K562 (cell line): ENCODE data around the gene TAF11L13. TPM values are rescaled to one million over a fixed set of nuclear protein-coding genes. Genes with fewer than 3 reads are reported as not detected.

Experiments
- ATAC-seq: fragments of 200-7000 bp; cut with Tn5 transposase; 3 replicates; pipeline ENCODE4 v1.9.1; 2020; ENCODE audit warnings: moderate library complexity
- BruUV-seq: library from RNA; stranded (reverse); fragments of 400-500 nt; replicated peaks from 2 replicates; lab custom pipeline; 2021; lab: Mats Ljungman, UMichigan
- CTCF ChIA-PET: fragments of 300-600 bp; formaldehyde crosslinking; extraction: SDS; loops from one replicate; lab custom pipeline; 2021; ENCODE audit warnings: low intra/inter-chr PET ratio; lab: Yijun Ruan, JAX
- POLR2A ChIA-PET: fragments of 300-600, 350-650 bp; sonication (Branson Sonifier 250); formaldehyde crosslinking; extraction: SDS; loops from one replicate; lab custom pipeline; 2021; ENCODE audit warnings: antibody characterized with exemption, inconsistent platforms; lab: Yijun Ruan, JAX
- DNase-seq, 4 experiments: peaks; one replicate each; pipeline versions ENCODE4 v3.0.0 to v3.0.0-alpha.2; 2011 to 2018; ENCODE audit warnings: low spot score in 3 of 4, mixed read lengths in 3 of 4; ENCODE audit errors: extremely low read depth in 1 of 4
- FAIRE-seq: peaks from 2 replicates; lab custom pipeline; 2011; peaks lifted over from hg19 to GRCh38; lab: Jason Lieb, UNC
- H2AFZ ChIP-seq: 2 replicates; pipeline ENCODE4 v1.6.0; 2011; ENCODE audit warnings: low read depth, low read length, control low read depth, inconsistent platforms
- H3K27ac ChIP-seq: fragments of 200-600 bp; 3 replicates; pipeline ENCODE4 v1.8.0; 2011; ENCODE audit warnings: low read depth, mild to moderate bottlenecking, control low read depth, inconsistent platforms, low read length, moderate library complexity, mixed read lengths; ENCODE audit errors: extremely low read depth
- H3K27me3 ChIP-seq, 2 experiments: fragments of 300-600 bp in 1 of 2; 2 replicates in 1 of 2; 3 replicates in 1 of 2; pipeline versions ENCODE4 v1.6.0 to v1.8.0; 2011; ENCODE audit warnings: inconsistent platforms in 2 of 2, low read length in 2 of 2, mild to moderate bottlenecking in 1 of 2, mixed read lengths in 1 of 2, moderate library complexity in 1 of 2; ENCODE audit not compliant: control insufficient read depth in 2 of 2, insufficient read depth in 2 of 2
- H3K36me3 ChIP-seq: fragments of 300-600 bp; 3 replicates; pipeline ENCODE4 v1.8.0; 2011; ENCODE audit warnings: mild to moderate bottlenecking, low read length, inconsistent platforms; ENCODE audit not compliant: control insufficient read depth, insufficient read depth
- H3K4me1 ChIP-seq, 2 experiments: fragments of 200-600 bp in 1 of 2; replicated peaks in 1 of 2; 2 replicates in 1 of 2; 3 replicates in 1 of 2; pipeline versions ENCODE4 v1.5.1 to v1.8.0; 2011; ENCODE audit warnings: inconsistent platforms in 2 of 2, low read length in 2 of 2, mild to moderate bottlenecking in 1 of 2, mixed read lengths in 1 of 2, moderate library complexity in 1 of 2; ENCODE audit not compliant: control insufficient read depth in 2 of 2, insufficient read depth in 2 of 2
- H3K4me2 ChIP-seq: 2 replicates; pipeline ENCODE4 v1.6.1; 2011; ENCODE audit warnings: low read length, control low read depth, inconsistent platforms, mixed read lengths; ENCODE audit not compliant: insufficient read depth
- H3K4me3 ChIP-seq: fragments of 200-600 bp; sonication (generic), shearing (Covaris generic); 2 replicates; pipeline ENCODE4 v1.5.1; 2016; ENCODE audit warnings: control low read depth, inconsistent platforms
- H3K79me2 ChIP-seq: fragments of 200-600 bp; 3 replicates; pipeline ENCODE4 v1.8.0; 2011; ENCODE audit warnings: low read length, inconsistent platforms; ENCODE audit not compliant: control insufficient read depth, insufficient read depth
- H3K9ac ChIP-seq, 2 experiments: 2 replicates each; pipeline versions ENCODE4 v1.6.0 to v1.6.1; 2011; ENCODE audit warnings: low read depth in 2 of 2, low read length in 2 of 2, control low read depth in 1 of 2, inconsistent platforms in 1 of 2, mild to moderate bottlenecking in 1 of 2, mixed read lengths in 1 of 2; ENCODE audit not compliant: insufficient read depth in 1 of 2
- H3K9me1 ChIP-seq: one replicate; pipeline ENCODE4 v1.6.0; 2011; ENCODE audit warnings: inconsistent platforms, mild to moderate bottlenecking, low read length, moderate library complexity; ENCODE audit not compliant: control insufficient read depth, insufficient read depth
- H3K9me3 ChIP-seq: replicated peaks from 2 replicates; pipeline ENCODE4 v1.5.1; 2011; ENCODE audit warnings: low read depth, low read length, inconsistent platforms; ENCODE audit not compliant: control insufficient read depth, insufficient read depth
- H4K20me1 ChIP-seq: replicated peaks from 2 replicates; pipeline ENCODE4 v1.6.1; 2011; ENCODE audit warnings: low read length, inconsistent platforms, mixed read lengths; ENCODE audit not compliant: control insufficient read depth, insufficient read depth
- EP300 ChIP-seq: IDR thresholded peaks from 2 replicates; pipeline ENCODE4 v1.6.1; 2012; ENCODE audit warnings: low read length, improper control_type of control experiment
- GTF2F1 ChIP-seq: IDR thresholded peaks from 2 replicates; pipeline ENCODE4 v1.6.1; 2011; ENCODE audit warnings: low read depth, low read length, improper control_type of control experiment
- KAT7 ChIP-seq: sonication (generic); formaldehyde crosslinking; IDR thresholded peaks from 2 replicates; pipeline ENCODE4 v1.8.0; 2022; ENCODE audit warnings: missing genetic modification reagents, mild to moderate bottlenecking, borderline replicate concordance
- KLF16 ChIP-seq: IDR thresholded peaks from 2 replicates; pipeline ENCODE4 v1.6.1; 2016; ENCODE audit warnings: antibody characterized with exemption
- MCM7 ChIP-seq, 2 experiments: fragments of 450-650 bp; IDR thresholded peaks; 2 replicates each; pipeline ENCODE4 v1.6.1; 2016 to 2018
- RFX5 ChIP-seq: IDR thresholded peaks from 2 replicates; pipeline ENCODE4 v1.6.1; 2011; ENCODE audit warnings: low read depth, mild to moderate bottlenecking, improper control_type of control experiment, low read length
- ZFP36 ChIP-seq: fragments of 150-350 bp; IDR thresholded peaks from 2 replicates; pipeline ENCODE4 v1.6.1; 2018; ENCODE audit warnings: low read length, low read depth; ENCODE audit not compliant: partially characterized antibody
- WGBS: fragments of 100-300 bp; shearing (Covaris generic); methylation state at CpG from one replicate; pipeline ENCODE4 v1.1.6; 2016; ENCODE audit warnings: low coverage, mixed read lengths; ENCODE audit not compliant: insufficient coverage; ENCODE audit errors: missing lambda C conversion rate; 5-methylcytosine and 5-hydroxymethylcytosine counted together
- in situ Hi-C: fragments of 300-500 bp; cut with MboI; formaldehyde crosslinking; loops from 4 replicates; pipeline ENCODE4 v1.15.0; 2018; ENCODE audit warnings: inconsistent platforms, mixed read lengths
- intact Hi-C: fragments of 100-400 bp; cut with micrococcal nuclease; formaldehyde crosslinking; loops from 2 replicates; pipeline ENCODE4 v1.14.2; 2022
- polyA plus RNA-seq, 8 experiments: library from polyadenylated mRNA; depleted of rRNA in 4 of 8; stranded (reverse) in 5 of 8; unstranded in 3 of 8; fragments of >200 nt; fragmentation: Nextera tagmentation in 2 of 8; fragmentation: Illumina TruSeq in 1 of 8; extraction: Ambion mirVana in 2 of 8; extraction: Trizol in 1 of 8; gene quantifications; 2 replicates each; pipeline versions ENCODE4 v1.2.1 to v1.2.3, GENCODE V29; 2011 to 2014; ENCODE audit warnings: inconsistent platforms in 1 of 8, missing spikeins in 1 of 8
- total RNA-seq, 7 experiments: library from RNA; depleted of rRNA in 6 of 7; stranded (reverse); fragments of >200 nt in 6 of 7; fragmentation: Illumina TruSeq in 2 of 7; extraction: Trizol in 2 of 7; gene quantifications; 2 replicates each; pipeline versions ENCODE4 v1.2.1 to v1.2.3, GENCODE V29; 2011 to 2021; ENCODE audit warnings: low replicate concordance in 1 of 7
- TF ChIP-seq, protein P1 (sequence below): sonication (generic); formaldehyde crosslinking; IDR thresholded peaks from 2 replicates; pipeline ENCODE4 v1.8.0; 2022; ENCODE audit warnings: missing genetic modification reagents, mild to moderate bottlenecking, borderline replicate concordance
- TF ChIP-seq, protein P2 (sequence below), 2 experiments: fragments of 450-650 bp; IDR thresholded peaks; 2 replicates each; pipeline ENCODE4 v1.6.1; 2016
- TF ChIP-seq, protein P3 (sequence below): fragments of 250-450 bp; sonication (Bioruptor Pico); IDR thresholded peaks from 2 replicates; pipeline ENCODE4 v1.4.0; 2020; ENCODE audit warnings: mild to moderate bottlenecking, moderate library complexity

Gene TAF11L13
- total and polyA plus RNA-seq, 9 of the 15 experiments (the other 6 are each of a cell fraction or from before 2014, with no cell fraction given), result not detected

DNA sequence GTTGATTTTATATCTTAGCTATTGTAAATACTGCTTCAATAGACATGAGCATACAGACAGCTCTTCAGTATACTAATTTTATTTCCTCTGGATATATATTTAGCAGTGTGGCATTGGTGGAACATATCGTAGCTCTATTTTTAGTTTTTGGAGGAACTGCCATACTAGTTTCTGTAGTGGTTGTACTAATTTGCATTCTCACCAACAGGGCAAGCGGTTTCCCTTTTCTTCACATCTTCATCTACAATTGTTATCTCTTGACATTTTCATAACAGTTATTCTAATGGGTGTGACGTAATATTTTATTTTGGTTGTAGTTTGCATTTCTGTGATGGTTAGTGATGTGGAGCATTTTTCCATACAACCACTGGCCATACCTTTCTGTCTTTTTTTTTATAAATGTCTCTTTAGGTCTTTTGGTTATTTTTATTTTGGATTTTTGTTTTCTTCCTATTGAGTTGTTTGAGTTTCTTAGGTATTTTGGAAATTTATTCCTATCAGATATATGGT, 34.9 kb downstream of the TAF11L13 start (continued):
- TF ChIP-seq, protein P1, sequence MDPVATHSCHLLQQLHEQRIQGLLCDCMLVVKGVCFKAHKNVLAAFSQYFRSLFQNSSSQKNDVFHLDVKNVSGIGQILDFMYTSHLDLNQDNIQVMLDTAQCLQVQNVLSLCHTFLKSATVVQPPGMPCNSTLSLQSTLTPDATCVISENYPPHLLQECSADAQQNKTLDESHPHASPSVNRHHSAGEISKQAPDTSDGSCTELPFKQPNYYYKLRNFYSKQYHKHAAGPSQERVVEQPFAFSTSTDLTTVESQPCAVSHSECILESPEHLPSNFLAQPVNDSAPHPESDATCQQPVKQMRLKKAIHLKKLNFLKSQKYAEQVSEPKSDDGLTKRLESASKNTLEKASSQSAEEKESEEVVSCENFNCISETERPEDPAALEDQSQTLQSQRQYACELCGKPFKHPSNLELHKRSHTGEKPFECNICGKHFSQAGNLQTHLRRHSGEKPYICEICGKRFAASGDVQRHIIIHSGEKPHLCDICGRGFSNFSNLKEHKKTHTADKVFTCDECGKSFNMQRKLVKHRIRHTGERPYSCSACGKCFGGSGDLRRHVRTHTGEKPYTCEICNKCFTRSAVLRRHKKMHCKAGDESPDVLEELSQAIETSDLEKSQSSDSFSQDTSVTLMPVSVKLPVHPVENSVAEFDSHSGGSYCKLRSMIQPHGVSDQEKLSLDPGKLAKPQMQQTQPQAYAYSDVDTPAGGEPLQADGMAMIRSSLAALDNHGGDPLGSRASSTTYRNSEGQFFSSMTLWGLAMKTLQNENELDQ (CRISPR knock-in tag), result no peak

DNA sequence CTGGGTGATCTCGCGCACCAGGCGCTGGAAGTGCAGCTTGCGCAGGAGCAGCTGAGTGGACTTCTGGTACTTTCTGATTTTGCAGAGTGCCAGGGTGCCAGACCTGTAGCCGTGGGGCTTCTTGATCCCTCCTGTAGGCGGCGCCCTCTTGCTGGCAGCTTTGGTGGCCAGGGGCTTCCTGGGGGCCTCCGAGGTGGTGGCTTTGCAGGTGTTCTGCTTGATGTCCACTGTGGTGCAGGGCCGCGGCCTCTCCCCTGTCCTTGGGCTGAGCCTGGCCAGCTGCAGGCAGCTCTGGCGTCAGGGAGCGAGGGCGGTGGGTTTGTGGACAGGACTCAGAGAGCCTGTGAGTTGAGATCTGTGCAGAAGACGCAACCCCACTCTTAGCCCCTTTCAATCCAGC, 38.5 kb downstream of the TAF11L13 start:
- Histone ChIP-seq H4K20me1 (no peaks in the 10 kb centered on the region), H3K4me1 (no peaks in the 10 kb centered on the region), H3K27me3 (no peaks in the 10 kb centered on the region), H3K9ac (no peak overlapping the region), H3K9me1 (no peaks in the 10 kb centered on the region), H3K79me2 (no peaks in the 10 kb centered on the region), H3K36me3 (no peaks in the 10 kb centered on the region), H3K4me3 (no peak overlapping the region), H3K4me2 (no peak overlapping the region), H3K9me3 (no peaks in the 10 kb centered on the region), H3K27ac (no peak overlapping the region), H2AFZ (no peak overlapping the region)
- POLR2A ChIA-PET, result interaction anchor here (0.9 kb wide), 1 partner anchor 9 kb away, joined by 3 read pairs; no protein-coding TSS in a partner anchor
- TF ChIP-seq KLF16 (no peak), GTF2F1 (no peak), MCM7 (IDR thresholded peaks at IDR 0.05) (no peak), EP300 (no peak), ZFP36 (no peak), RFX5 (no peak), KAT7 (CRISPR knock-in tag) (no peak)
- TF ChIP-seq, protein P2, sequence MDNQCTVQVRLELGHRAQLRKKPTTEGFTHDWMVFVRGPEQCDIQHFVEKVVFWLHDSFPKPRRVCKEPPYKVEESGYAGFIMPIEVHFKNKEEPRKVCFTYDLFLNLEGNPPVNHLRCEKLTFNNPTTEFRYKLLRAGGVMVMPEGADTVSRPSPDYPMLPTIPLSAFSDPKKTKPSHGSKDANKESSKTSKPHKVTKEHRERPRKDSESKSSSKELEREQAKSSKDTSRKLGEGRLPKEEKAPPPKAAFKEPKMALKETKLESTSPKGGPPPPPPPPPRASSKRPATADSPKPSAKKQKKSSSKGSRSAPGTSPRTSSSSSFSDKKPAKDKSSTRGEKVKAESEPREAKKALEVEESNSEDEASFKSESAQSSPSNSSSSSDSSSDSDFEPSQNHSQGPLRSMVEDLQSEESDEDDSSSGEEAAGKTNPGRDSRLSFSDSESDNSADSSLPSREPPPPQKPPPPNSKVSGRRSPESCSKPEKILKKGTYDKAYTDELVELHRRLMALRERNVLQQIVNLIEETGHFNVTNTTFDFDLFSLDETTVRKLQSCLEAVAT (IDR thresholded peaks at IDR 0.05), result no peak
- TF ChIP-seq, protein P3, sequence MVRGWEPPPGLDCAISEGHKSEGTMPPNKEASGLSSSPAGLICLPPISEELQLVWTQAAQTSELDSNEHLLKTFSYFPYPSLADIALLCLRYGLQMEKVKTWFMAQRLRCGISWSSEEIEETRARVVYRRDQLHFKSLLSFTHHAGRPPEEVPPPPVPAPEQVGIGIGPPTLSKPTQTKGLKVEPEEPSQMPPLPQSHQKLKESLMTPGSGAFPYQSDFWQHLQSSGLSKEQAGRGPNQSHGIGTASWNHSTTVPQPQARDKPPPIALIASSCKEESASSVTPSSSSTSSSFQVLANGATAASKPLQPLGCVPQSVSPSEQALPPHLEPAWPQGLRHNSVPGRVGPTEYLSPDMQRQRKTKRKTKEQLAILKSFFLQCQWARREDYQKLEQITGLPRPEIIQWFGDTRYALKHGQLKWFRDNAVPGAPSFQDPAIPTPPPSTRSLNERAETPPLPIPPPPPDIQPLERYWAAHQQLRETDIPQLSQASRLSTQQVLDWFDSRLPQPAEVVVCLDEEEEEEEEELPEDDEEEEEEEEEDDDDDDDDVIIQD (CRISPR knock-in tag), result no peak
- TF ChIP-seq, protein P1 (CRISPR knock-in tag), result no peak
- CTCF ChIA-PET, result no interaction called here
- intact Hi-C loops (no loop called here), in situ Hi-C loops (no loop called here)
- no peak for FAIRE-seq
- DNase-seq, result no peak
- BruUV-seq, result no TSS peak
- 9% methylated on average over 14 of the region's 14 CpGs for WGBS
- no peak for ATAC-seq
